HG02798 (cell line): Measurements from ENCODE around the gene CCDC13.

Experiments
- ATAC-seq: cut with Tn5 transposase; IDR thresholded peaks from one replicate; pipeline ENCODE4 v1.9.1; 2021; ENCODE audit warnings: mild to moderate bottlenecking; ENCODE audit not compliant: unreplicated experiment, poor library complexity

The CCDC13 gene

DNA sequence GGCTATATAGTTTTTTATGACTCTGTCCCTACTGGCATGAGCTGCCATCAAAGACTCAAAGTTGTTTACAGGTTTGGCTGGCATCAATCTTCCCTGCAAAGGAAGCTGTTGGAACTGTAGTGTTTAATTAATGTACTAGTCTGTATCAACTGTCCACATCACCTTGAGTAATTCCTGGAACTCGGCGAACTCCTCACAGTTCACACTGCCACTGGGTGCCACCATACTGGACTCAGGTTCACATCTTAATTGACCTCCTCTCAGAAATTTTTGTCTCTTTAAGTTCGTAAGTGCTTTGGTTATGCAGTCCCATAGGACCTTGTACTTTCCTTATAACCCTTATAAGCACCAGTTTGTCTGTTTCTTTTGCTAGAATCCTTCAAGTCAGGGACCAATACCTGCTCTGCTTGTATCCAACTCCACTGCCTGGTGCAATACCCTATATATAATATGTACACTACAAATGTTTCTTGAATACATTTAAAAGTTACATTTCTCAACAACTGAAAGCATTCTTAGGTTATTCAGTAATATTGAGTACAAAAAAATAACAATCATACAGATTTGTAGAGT, 28.1 kb upstream of the CCDC13 start:
- no peak for ATAC-seq

DNA sequence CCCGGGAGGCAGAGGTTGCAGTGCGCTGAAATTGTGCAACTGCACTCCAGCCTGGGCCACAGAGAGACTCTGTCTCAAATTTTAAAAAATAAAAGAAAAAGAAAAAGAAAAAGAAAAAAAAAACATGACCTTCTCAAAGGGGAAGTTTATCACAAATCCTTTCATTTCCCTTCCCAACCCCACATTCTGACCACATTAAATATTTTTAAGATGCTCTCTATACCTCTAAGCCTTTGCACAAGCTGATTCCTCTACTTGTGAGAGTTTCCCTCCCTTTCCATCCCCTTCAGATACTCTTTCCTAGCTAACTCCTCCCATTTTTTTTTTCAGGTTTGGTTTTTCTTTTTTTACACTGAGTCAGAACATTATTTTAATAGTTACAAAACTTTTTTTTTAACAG, 27.2 kb upstream of the CCDC13 start:
- no peak for ATAC-seq

DNA sequence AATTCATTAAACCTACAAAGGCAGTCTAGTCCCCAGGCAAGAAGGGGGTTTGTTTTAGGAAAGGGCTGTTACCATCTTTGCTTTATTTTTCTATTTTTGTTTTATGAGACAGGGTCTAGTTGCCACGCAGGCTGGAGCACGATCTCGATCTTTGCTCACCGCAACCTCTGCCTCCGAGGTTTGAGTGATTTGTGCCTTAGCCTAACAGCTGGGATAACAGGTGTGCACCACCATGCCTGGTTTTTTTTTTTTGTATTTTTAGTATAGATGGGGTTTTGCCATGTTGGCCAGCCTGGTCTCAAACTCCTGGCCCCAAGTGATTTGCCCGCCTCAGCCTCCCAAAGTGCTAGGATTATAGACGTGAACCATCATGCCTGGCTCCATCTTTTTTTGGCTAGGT, 26.3 kb upstream of the CCDC13 start:
- no peak for ATAC-seq

DNA sequence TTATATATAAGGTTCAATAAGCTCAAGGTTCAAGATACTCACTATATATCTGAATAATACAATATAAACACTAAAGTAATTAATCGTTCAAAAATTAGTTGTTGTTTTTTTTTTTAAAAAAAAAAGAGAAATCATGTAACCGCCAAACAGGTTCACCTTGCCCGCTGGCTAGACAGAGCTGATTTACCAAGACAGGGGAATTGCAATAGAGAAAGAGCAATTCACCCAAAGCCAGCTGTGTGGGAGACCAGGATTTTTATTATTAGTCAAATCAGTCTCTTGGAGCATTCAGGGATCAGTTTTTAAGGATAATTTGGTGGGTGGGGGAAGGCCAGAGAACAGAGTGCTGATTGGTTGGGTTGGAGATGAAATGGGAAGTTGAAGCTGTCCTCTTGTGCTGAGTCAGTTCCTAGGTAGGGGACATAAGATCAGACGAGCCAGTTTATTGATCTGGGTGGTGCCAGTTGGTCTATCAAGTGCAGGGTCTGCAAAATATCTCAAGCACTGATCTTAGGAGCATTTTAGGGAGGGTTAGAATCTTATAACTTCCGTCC, 23.4 kb upstream of the CCDC13 start:
- no peak for ATAC-seq

DNA sequence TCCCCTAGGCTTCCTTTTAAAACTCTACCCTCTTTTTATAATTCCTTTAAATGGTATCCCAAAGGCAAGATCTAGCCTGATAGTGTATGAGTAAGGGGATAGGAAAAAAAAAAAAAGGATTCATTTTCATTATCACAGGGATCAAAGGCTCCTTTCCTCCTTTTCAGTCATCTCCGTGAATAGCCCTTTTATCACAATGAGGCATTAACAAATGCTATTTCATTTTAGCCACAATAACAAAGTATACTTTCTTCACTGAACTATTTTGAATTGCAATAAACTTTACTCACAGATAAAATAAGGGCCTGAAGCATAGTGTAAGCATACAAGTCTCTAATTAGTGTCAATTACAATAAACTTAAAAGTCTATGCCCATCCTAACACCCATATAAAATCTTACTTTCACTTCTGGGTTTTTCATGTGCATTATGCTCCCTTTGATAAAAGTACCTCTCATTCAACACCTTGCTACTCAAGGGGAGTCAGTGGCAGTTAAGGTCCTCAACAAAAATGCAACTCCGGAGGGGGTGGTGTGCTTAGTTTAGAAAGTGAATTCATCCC, 22.6 kb upstream of the CCDC13 start:
- no peak for ATAC-seq

DNA sequence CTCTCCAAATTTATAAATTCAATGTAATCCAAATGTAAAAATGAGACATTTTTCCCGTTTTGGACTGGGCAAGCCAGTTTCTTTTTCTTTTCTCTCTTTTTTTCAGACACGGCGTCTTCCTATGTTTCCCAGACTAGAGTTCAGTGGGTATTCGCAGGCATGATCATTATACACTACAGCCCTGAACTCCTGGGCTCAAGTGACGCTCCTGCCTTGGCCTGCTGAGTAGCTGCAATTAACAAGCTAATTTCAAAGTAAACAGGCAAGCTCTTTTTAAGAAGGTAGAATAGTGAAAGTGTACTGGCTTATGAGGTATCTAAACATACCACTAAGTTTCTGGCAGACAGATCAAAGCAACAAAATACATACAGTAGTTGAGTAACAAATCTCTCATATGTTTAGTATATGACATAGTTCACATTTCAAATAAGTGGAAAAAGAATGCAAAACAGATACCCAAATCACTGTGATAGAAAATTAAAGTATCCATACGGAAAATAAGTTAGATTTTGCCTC, 17.7 kb upstream of the CCDC13 start:
- no peak for ATAC-seq

DNA sequence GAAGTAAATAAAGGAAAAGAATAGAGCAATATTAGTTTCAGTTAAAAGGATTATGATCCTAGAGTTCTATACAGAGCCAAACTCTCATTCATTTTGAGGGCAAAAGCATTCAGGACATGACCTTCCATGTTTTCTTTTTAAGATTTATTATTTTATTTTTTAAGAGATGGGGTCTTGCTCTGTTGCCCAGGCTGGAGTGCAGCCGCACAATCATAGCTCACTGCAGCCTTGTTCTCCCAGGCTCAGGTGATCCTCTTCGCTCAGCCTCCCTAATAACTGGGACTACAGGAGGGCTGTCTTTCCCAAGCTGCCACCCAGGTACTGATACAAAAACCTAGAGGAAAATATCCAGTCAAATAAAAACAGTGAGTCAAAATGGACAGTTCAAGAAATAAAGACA, 13.6 kb upstream of the CCDC13 start:
- ATAC-seq: no peak

DNA sequence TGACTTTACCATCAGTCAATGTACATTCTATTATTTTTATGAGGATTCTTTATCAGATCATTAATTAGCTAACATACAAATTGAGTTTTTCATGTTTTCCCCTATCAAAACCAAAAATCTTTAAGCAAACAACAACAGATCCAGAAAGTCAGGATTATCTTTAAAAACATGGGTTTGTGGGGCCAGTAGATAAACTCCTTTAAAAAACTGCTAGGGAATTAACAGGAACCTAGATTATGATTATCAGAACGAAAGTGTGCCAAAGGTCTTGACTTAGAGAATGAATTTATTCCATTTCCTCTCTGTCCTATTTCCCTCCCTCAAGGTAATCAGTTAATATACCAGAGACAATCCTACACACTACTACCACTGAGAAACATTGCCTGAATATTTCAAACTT, 13.2 kb upstream of the CCDC13 start:
- ATAC-seq: no peak

DNA sequence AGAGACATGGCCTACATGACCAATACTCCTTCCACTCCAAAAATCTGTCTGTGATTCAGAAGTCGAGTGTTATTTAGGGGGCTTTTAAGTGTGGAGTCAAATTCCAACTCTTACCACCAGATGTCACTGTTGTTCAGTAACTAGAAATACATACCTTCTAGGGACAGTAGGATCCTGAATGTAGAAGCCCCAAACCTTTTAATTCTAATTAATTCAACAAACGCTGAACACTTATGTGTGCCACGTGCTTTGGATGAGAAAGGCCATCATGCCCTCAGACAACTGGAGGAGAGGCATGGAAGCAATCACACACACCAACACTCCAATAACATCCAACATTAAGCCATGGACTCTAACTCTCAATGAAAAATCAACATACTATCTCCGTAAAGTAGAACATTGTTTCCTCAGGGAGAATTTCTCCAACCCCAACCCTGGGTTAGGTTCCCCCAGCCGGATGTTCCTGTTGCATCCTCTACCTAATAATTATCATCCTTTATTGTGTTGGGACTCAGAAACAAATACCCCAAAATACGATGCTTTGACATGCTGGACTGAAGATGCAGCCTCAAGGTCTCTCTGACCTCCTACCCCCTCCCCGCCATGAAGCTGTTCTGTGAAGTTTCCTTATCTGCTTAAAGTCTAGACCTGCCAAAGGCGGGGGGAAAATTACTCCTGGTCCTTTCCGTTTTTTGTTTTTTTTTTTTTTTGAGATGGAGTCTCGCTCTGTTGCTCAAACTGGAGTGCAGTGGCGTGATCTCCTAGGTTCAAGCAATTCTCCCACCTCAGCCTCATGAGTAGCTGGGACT, 8.0 kb upstream of the CCDC13 start:
- peak; percentile 66 for ATAC-seq

DNA sequence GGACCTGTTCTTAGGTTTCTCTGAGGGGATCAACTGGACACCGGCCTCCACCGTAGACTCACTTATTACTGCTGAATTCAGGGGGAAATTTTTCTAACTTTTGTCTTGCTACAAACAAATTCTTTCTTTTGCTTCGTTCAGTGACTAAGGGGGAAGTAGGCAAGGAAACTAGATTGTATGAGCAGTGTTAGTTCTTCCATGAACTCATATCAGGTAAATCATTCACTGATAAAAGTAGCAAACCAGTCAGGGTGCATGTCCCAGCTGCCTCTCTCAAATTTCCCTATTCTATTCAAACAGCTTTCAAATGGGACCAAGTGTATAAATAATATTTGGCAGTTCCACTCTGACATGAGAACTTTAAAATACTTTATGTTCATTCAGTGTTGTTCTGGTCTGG, 7.3 kb upstream of the CCDC13 start:
- no peak for ATAC-seq

DNA sequence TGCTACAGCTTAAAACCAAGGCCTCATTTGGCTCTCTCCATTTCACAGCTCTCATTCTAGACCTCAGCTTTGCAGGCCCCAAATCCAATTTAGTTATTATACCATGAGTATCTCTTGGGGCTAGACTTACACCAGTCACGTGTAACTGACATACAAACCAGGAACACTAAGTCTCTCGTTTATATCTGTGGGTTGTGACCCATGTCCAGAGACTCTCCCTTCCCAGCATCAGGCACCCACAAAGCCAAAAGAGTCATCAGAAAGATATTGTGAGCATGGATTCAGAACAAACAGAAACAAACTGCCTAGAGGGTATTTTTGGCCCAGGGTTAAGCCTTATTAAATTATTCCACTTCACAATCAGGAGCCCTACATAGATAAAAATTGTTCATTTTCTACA, 5.6 kb upstream of the CCDC13 start:
- ATAC-seq: no peak

DNA sequence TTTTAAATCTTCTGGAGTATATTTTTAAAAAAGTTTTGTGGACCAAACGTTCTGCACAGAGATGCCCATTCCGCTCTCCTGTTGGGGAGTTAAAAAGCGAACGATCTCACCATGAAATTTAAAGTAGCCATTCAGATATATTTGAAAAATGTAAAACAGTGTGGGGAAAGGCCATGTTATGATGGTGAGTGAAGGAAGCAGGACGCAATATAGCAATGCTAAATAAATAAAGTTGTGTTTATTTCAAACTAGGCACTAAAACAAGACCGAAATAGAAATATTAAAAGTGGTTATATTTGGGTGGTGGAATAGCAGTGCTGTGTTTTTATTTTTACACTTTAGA, 327 bp upstream of the CCDC13 start:
- ATAC-seq: peak; percentile 5

DNA sequence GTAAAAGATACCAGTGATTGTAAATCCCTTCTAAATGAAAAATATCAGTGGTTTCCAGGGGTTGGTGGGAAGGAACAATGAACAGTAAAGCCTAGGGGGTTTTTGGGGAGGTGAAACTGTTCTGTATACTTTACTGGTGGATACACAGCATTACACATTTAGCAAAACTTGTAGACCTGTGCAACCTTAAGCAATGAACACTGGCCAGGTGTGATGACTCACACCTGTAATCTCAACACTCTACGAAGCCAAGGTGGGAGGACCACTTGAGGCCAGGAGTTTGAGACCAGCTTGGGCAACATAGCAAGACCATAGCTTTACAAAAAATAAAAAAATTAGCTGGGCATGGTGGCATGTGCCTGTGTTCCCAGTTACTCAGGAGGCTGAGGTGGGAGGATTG, 1.8 kb downstream of the CCDC13 start:
- no peak for ATAC-seq

DNA sequence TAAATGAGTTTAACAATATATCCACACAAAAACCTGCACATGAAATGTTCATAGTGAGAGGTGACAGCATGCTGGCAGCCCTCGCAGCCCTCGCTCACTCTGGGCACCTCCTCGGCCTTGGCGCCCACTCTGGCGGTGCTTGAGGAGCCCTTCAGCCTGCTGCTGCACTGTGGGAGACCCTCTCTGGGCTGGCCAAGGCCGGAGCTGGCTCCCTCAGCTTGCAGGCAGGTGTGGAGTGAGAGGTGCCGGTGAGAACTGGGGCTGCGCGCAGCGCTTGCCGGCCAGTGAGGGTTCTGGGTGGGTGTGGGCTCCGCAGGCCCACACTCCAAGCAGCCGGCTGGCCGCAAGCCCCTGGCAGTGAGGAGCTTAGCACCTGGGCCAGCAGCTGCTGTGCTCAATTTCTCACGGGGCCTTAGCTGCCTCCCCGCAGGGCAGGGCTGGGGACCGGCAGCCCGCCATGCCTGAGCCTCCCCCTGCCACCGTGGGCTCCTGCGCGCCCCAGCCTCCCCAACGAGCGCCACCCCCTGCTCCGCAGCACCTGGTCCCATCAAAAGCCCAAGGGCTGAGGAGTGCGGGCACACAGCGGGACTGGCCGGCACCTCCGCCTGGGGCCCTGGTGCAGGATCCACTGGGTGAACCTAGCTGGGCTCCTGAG, 3.4 kb downstream of the CCDC13 start:
- no peak for ATAC-seq

DNA sequence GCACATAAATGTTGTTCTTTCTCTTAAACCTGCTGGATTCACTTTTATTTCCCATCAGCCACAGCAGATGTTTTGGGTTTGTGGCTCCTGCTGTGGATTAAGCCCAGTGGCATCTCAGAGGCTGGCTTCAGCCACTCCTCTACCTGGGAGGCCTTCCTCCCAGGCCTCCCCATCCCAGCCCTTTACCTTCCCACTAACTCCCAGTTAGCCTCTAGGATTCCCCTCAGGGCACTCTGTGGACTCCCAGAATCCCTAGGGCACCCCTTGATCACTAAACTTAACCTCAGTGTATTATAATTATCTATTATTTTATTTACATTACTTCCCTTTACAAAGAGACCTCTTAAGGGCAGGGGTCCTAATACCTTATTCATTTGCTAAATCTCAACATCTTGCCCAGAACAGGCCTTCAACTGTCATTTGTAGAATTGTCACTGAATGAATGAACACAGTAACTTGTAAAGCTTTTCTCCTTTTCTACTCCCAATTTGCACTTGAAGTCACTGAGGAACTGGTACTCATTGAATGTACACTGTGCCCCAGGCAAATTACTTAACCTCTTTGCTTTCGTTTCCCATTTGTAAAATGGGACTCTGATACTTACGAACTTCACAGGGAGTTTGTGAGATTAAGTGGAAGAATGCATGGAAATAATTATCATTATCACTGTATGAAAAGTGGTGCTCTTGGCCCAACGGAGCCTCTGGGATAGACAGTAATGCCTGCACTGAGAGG, 8.3 kb downstream of the CCDC13 start:
- ATAC-seq: no peak

DNA sequence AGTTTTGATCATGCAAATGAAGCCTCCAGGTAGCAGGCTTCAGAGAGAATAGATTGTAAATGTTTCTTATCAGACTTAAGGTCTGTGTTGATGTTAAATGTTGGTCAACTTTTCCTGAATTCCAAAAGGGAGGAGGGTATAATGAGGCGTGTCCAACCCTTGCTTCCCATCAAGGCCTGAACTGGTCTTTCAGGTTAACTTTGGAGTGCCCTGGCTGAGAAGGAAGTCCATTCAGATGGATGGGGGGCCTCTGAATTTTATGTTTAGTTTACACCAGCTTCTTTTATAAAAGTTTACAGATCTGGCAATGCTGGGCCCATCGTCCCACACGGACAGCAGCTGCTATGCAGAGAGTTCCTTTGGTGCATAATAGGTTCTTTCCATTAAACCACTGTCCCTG, 8.9 kb downstream of the CCDC13 start:
- ATAC-seq: no peak

DNA sequence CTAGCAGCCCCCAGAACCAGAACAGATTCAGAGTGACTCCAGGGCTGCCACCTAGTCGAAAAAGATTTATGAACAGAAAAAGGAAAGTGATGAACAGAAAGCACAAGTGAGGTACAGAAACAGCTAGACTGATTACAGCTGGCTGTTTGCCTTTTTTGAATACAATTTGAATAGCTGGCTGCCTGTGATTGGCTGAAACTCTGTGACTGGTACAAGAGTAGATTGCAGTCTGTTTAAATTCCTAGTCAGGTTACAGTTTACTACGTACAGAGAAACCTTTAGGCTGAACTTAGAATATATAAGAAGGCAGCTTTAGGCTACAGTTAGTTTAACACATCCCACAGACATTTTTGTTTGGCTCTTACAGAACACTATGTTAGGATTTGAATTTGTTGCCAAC, 10.0 kb downstream of the CCDC13 start:
- ATAC-seq: no peak

DNA sequence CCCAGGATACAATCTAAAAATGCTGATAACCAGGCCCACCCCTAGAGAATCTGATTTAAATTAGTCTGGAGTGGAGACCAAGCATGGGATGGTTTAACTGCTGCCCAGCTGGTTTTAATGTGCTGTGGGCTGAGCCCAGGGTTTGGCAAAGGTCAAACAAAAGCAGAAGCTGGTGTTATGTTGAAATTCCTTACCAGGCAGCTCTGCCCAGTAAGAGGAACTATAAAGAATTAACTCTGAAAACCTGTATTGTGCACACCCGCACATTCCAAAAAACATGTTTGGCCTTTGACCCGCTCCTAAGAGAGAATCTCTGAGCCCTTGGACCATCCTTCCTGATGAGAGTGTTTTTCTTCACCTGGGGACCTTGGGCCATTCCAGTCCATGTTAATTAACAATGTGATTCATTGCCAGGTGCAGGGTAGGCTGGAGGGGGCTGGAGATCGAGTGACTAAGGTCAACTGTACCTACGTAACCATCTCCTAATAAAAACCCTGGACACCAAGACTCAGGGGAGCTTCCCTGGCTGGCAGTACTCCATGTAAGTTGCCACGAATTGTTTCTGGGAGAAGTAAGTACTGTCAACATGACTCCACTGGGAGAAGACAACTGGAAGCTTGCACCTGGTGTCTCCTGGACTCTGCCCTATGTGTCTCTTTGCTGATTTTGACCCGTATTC, 10.9 kb downstream of the CCDC13 start:
- ATAC-seq: no peak

DNA sequence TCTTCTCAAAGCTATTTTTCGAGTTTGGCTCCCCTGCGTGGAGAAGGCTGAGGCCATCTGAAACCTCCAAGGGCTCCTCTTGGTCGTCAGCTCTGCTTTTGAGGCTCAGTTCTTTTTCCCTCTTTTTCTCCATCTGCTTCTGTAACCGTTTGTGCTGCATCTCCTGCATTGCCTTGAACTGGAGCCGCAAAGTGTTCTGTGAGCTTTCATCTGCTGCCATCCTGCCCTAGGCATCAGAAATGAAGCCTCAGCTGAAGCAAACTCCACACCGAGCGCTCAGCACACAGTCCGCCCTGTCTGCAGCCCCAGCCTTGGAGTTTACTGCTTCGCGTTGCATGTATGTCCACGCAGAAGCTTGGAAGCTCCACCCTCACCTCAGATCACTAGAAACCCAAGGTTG, 14.9 kb downstream of the CCDC13 start:
- no peak for ATAC-seq

DNA sequence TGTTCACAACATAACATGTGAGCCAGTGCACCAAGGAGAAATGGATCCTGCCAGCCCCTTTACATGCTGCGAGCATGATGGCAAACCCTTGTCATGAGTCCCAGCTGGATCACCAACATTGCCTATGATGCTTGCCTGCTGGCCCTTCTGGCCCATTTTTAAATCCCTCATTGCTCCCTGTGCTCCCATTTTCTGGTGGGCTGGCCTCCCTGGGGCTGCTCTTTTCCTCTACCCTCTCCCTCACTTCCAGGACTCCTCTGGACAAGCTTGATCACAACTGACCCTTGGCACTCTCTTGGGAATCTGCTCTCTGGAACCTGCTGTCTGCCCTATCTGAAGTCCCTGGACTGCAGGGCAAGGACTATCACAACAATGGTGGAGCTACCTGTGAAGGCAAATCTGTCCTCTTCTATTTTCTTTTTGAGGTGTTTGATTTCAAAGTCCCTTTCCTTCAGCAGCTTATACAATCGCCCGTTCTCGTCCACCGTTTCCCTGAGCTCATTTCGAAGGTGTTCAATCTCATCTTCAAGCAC, 16.3 kb downstream of the CCDC13 start:
- no peak for ATAC-seq
